ENCODE data around the gene SEMG2.

- TF ChIP-seq POLR2AphosphoS5 (IDR thresholded peaks at IDR 0.05), result no peak
- TF ChIP-seq EP300 (IDR thresholded peaks at IDR 0.05), result no peak
- TF ChIP-seq POLR2A (IDR thresholded peaks at IDR 0.05), result no peak
Measured at GRCh38 chr20:45269754-45270270, 48.6 kb downstream of the SEMG2 start.
